RWPE2 (cell line): Measurements from ENCODE around the gene PSIP1.
A peak's percentile ranks its signal among the peaks of the same experiment; 100 is the strongest.

ENCODE experiments used
- ATAC-seq: fragments of 200-7000 bp; cut with Tn5 transposase; 3 replicates; pipeline ENCODE4 v1.9.1; 2021; ENCODE audit warnings: low read depth
- DNase-seq: peaks from one replicate; pipeline ENCODE4 v3.0.0-alpha.2; 2020; ENCODE audit warnings: low spot score
- H3K27ac ChIP-seq: fragments of 450-650 bp; 2 replicates; pipeline ENCODE4 v1.5.1; 2017; ENCODE audit warnings: mild to moderate bottlenecking; ENCODE audit not compliant: poor library complexity, severe bottlenecking
- H3K27me3 ChIP-seq: fragments of 250-450 bp; sonication (Bioruptor Pico); 2 replicates; pipeline ENCODE4 v1.5.1; 2021; ENCODE audit warnings: mild to moderate bottlenecking, moderate library complexity; ENCODE audit not compliant: insufficient read depth, poor library complexity, severe bottlenecking
- H3K36me3 ChIP-seq: fragments of 250-450 bp; sonication (Bioruptor Pico); 2 replicates; pipeline ENCODE4 v1.5.1; 2020; ENCODE audit warnings: low read depth, mild to moderate bottlenecking, moderate library complexity
- H3K4me1 ChIP-seq: fragments of 250-450 bp; sonication (Bioruptor Pico); 2 replicates; pipeline ENCODE4 v1.5.1; 2021; ENCODE audit warnings: mild to moderate bottlenecking, moderate library complexity; ENCODE audit not compliant: insufficient read depth, poor library complexity, severe bottlenecking
- H3K4me3 ChIP-seq: fragments of 250-450 bp; sonication (Bioruptor Pico); 2 replicates; pipeline ENCODE4 v1.5.1; 2021; ENCODE audit warnings: mild to moderate bottlenecking, moderate library complexity; ENCODE audit not compliant: severe bottlenecking
- H3K9me3 ChIP-seq: fragments of 250-450 bp; sonication (Bioruptor Pico); 2 replicates; pipeline ENCODE4 v1.5.1; 2021; ENCODE audit warnings: mild to moderate bottlenecking, moderate library complexity; ENCODE audit not compliant: severe bottlenecking
- TF ChIP-seq, protein P1 (sequence below): fragments of 450-650 bp; IDR thresholded peaks from one replicate; pipeline ENCODE4 v1.5.1; 2017; ENCODE audit warnings: mild to moderate bottlenecking, moderate library complexity; ENCODE audit not compliant: poor library complexity, severe bottlenecking

The PSIP1 gene

DNA sequence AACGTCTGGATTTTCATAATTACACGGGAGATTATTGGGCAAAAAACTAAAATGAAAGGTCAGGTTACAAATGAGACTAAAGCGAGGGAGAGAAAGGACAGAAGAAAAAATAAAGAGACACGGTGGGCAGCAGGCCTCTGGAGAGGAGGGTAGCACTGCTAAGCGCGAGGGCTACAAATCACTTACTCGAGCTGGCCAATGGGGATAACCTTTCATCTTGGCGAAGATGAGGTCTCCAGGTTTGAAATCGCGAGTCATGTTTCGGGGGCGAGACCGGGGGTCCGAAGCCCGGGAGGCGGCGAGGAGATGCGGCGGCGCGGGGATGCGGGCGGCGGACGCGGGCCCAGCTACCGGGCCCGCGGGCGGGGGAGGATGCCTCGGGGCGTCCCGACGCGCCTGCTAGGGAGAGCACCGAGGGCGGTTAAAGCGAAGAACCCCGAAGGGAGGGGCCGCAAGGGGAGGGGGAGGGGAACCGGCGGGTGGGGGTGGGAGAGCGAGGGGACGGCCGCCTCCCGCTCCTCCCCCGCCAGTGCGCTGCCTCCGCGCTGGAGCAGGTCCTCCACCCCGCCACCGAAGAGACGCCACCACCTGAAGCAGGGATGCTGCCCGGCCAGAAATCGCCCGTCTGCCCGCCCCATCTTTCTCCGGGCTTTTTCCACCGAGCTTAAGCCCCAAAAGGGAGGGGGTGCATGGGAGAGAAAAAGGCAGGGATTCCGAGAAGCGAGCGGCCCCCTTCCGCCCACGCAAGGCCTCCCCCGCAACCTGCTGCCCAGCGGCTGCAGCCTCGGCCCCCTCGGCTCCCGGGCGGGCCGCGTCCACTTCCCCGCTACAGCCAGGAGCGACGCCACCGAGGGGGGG lies 610 bp downstream of the PSIP1 start:
- H3K36me3 ChIP-seq = peaks cover 47% of the 10 kb centered on the region

DNA sequence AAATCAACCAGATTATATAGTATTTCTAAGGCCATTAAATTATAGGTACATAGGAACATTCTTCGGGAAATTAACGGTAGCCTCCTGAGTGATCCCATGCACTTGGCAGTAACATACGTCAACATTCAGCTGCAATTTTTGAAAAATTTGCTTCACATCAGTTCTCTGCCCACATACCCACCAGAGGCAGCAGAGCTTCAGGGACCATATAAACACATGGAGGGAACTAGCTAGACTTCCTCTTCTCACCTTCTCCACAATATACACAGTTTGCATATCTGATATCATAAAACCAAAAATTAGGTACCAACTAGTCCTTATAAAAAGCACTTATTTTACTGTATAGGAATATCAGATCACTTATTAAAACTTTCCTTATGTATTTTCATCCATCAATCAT lies 4.8 kb downstream of the PSIP1 start:
- TF ChIP-seq, protein P1, sequence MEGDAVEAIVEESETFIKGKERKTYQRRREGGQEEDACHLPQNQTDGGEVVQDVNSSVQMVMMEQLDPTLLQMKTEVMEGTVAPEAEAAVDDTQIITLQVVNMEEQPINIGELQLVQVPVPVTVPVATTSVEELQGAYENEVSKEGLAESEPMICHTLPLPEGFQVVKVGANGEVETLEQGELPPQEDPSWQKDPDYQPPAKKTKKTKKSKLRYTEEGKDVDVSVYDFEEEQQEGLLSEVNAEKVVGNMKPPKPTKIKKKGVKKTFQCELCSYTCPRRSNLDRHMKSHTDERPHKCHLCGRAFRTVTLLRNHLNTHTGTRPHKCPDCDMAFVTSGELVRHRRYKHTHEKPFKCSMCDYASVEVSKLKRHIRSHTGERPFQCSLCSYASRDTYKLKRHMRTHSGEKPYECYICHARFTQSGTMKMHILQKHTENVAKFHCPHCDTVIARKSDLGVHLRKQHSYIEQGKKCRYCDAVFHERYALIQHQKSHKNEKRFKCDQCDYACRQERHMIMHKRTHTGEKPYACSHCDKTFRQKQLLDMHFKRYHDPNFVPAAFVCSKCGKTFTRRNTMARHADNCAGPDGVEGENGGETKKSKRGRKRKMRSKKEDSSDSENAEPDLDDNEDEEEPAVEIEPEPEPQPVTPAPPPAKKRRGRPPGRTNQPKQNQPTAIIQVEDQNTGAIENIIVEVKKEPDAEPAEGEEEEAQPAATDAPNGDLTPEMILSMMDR = no peak
- Histone ChIP-seq H3K27ac (no peak overlapping the region), H3K36me3 (peaks cover 80% of the 10 kb centered on the region), H3K4me3 (no peak overlapping the region), H3K9me3 (no peaks in the 10 kb centered on the region), H3K4me1 (peaks cover 13% of the 10 kb centered on the region), H3K27me3 (no peaks in the 10 kb centered on the region)
- no peak for DNase-seq
- no peak for ATAC-seq

More for the DNA sequence above, 610 bp downstream of the PSIP1 start:
- H3K4me1 ChIP-seq = peaks cover 20% of the 10 kb centered on the region
- H3K4me3 ChIP-seq = peak overlapping the region; percentile 91
- H3K27me3 ChIP-seq = no peaks in the 10 kb centered on the region
- H3K9me3 ChIP-seq = no peaks in the 10 kb centered on the region
- TF ChIP-seq, protein P1 = no peak
- H3K27ac ChIP-seq = peak overlapping the region; percentile 47
- DNase-seq (no peak), ATAC-seq (peak; percentile 51)

DNA sequence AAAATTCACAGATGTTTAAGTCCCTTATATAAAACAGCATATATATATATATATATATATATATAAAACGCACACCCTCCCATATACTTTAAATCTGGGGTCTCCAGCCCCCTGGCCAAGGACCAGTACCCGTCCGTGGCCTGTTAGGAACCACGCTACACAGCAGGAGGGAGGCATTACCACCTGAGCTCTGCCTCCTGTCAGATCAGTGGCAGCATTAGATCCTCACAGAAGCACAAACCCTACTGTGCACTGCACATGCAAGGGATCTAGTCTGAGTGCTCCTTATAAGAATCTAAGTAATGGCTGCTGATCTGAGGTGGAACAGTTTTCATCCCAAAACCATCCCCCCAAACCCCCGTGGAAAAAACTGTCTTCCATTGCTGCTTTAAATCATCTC lies 9.0 kb downstream of the PSIP1 start:
- Histone ChIP-seq H3K27ac (no peak overlapping the region), H3K4me3 (no peak overlapping the region), H3K9me3 (no peaks in the 10 kb centered on the region), H3K27me3 (no peaks in the 10 kb centered on the region), H3K4me1 (no peaks in the 10 kb centered on the region), H3K36me3 (peaks cover 63% of the 10 kb centered on the region)
- TF ChIP-seq, protein P1 = no peak
- no peak for ATAC-seq
- no peak for DNase-seq

DNA sequence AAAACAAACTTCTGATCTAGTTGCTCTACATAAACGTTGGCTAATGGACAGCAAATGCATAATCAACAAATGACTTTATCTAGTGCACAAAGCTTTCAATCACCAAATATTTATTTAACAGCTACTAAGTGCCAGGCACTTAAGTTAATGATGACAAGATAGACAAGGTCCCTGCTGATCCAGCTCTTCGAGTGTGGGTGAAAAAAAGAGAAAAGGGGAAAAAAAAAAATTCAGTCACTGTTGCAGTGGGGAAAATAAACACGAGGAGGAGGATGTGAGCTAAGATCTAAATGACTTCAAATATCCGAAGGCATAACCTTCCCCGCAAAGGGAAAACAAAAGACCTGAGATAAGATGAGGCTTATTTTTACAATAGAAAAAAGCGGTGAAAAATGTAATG lies 9.6 kb downstream of the PSIP1 start:
- TF ChIP-seq, protein P1 = no peak
- ATAC-seq (no peak), DNase-seq (no peak)
- Histone ChIP-seq H3K4me3 (no peak overlapping the region), H3K9me3 (no peaks in the 10 kb centered on the region), H3K36me3 (peaks cover 61% of the 10 kb centered on the region), H3K27me3 (no peaks in the 10 kb centered on the region), H3K27ac (no peak overlapping the region), H3K4me1 (no peaks in the 10 kb centered on the region)

DNA sequence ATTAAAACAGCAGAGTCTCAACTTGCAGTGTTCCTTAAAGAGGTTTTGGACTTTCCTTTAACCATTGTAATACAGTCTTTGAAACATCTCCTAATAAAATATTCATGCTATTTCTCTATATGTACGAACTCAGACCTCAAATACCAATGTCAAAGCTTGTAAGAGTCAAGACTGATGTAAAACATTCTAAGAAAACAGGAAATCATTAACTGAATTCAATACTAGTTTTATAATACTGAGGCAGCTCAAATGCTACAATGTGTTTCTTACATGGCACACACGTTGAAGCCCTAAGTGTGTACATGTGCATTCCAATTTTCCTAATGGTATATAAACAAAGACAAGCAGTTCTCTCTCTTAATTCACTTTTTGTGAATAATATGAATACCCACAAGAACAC lies 11.6 kb downstream of the PSIP1 start:
- no peak overlapping the region for H3K4me3 ChIP-seq
- DNase-seq (no peak), ATAC-seq (no peak)
- H3K9me3 ChIP-seq = no peaks in the 10 kb centered on the region
- no peaks in the 10 kb centered on the region for H3K4me1 ChIP-seq
- no peak overlapping the region for H3K27ac ChIP-seq
- TF ChIP-seq, protein P1 = no peak
- no peaks in the 10 kb centered on the region for H3K27me3 ChIP-seq
- peaks cover 43% of the 10 kb centered on the region for H3K36me3 ChIP-seq
